RCC 7860 (cell line): ENCODE measurements around the gene C3orf70.

Experiments used
- DNase-seq: peaks from one replicate; pipeline ENCODE4 v3.0.0-alpha.2; 2015; ENCODE audit warnings: low spot score
- FAIRE-seq: peaks from 2 replicates; lab custom pipeline; 2012; peaks lifted over from hg19 to GRCh38; lab: Jason Lieb, UNC

The C3orf70 gene

DNA sequence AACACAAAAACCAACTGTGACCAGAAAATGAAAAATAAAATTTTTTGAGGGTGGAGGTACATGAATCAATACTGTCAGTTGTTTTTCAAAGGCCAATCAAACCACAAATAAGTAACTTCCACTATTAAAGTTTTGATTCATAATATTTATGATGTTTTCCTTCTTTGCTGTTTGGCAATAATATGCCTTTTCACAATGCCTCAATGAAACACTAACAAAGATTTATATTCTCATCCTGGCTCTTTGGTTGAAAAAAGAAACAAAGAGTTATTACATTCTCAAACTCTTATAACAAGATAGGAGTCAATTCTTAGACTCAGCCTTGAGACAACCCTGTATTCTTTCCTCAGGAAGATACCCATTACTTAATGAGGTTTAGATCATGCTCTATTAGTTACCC is 63.1 kb downstream of the C3orf70 start:
- FAIRE-seq (no peak), DNase-seq (no peak)

GRCh38 chr3:185089343-185089742 is 63.5 kb downstream of the C3orf70 start:
- no peak for FAIRE-seq
- no peak for DNase-seq

- DNase-seq (no peak), FAIRE-seq (no peak)
These were observed 65.4 kb downstream of the C3orf70 start for GRCh38 chr3:185087419-185087818.

GRCh38 chr3:185084901-185085300 is 68.0 kb downstream of the C3orf70 start:
- FAIRE-seq (no peak), DNase-seq (no peak)

GRCh38 chr3:185084402-185084801 is 68.5 kb downstream of the C3orf70 start:
- DNase-seq (no peak), FAIRE-seq (no peak)

DNA sequence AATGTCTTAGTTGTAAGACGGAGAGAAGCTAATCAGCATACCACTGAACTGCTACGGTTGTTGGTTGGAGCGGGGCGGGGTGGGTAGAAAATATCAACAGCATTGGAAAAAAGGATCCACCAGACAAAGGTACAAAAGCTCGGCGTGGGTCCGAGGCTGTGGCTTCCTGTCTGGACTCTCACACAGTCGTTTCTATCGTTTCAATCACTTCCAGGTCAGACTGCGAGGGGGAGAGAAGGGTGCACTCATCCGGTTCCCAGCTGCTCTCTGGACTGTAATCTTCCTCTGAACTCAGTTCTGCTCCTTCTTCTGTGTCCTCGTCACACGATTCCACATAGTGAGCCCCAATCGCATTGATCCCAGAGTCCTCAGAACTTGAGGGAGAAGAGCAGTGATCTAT is 70.0 kb downstream of the C3orf70 start:
- DNase-seq (no peak), FAIRE-seq (no peak)

DNA sequence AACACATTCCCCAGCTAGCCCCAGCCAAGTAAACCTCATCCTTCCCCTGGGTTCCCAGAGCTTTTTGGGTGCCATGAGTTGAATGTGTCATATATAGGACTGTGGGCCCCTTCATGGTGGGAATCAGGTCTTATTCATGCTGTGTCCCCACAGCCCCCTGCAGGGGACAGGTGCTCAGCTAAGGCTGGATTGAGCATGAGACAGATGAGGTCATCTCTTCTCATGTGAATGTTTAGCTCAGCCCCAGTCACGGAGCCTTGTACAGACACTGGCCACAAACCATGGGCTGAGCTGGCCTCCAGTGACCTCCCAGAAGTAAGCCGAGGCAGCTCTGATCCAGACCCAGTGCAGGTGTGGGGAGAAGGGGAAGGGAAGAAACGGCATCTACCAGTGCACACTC is 70.7 kb downstream of the C3orf70 start:
- no peak for FAIRE-seq
- DNase-seq, result no peak

- FAIRE-seq (no peak), DNase-seq (no peak)
These were observed 71.3 kb downstream of the C3orf70 start for GRCh38 chr3:185081521-185081920.

DNA sequence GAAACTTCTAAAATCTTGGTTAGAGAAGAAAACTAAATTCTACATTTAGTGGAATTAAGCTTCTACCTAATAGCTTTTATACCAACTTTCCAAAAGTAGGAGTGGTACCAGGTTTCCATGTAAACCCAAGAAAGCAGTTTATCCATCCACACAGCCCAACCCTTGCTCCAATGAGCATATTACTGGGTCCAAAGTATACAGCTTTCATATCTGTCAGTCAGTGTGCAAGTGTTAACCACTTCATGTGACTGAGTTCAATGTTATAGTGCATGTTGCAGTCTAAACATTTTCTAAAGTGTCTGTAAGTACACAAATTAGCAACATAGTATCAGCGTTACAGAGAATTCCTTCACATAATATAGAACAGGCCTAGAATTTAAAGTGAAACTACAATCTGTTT is 73.2 kb downstream of the C3orf70 start:
- DNase-seq, result no peak

DNA sequence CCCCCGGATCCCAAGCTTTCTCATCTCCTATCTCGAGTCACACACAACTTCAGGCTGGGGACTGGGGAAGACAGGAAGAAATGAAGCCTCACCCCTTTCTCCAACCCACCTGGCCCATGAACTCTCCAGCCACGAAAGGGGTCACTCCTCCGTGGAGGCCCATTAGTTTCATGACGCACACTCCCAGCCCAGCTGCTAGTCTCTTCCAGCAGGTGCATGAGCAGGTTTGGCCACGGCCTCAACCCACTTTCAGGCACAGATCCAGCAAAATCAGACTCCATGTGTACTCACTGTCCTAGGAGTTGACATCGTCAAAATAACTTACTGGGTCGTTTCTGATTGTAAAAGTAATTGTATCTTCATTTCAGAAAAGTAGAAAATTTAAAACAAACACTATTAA is 76.6 kb downstream of the C3orf70 start:
- FAIRE-seq (no peak), DNase-seq (no peak)

More for the DNA sequence above, 73.2 kb downstream of the C3orf70 start:
- FAIRE-seq, result no peak

- DNase-seq (no peak), FAIRE-seq (no peak)
These were observed 77.3 kb downstream of the C3orf70 start for GRCh38 chr3:185075547-185075946.

- DNase-seq (no peak), FAIRE-seq (no peak)
These were observed 81.5 kb downstream of the C3orf70 start for GRCh38 chr3:185071287-185071800.

DNA sequence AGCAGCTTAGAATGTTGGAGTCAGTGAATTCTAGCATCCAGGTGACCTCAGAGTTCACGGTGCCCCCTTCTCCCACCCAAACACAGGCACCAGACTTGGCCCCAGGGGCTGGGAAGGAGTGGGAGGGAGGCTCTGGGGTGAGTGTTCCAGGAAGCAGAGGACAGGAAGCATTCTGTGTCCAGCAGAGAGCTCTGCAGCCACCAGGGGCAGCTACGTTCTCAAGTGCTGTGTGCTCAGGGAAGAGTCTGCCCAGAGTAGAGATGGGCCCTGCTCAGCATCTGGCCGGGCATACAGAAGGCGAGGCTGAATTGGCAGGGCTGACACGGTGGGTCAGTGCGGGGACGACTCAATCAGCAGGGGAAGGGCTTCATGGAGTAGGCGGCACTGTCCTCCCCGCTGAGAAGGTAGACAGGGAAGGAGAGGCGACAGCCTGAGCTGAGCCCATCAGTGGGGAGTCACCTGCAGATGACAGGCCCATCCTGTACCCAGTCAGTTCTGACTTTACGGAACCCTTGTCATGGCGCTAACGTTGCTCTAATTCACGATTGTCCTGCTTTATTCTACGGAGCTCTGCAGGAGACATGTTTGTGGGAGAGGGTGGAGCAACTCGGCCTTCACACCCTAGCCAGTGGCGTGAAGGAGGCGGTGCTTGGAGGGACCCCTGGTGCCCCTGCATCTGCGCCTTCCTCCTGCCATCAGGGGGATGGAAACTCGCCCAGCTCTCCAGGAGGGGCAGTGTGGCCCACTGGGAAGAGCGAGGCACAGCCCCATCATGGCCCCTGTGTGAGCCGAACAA is 82.2 kb downstream of the C3orf70 start:
- DNase-seq (no peak), FAIRE-seq (no peak)

DNA sequence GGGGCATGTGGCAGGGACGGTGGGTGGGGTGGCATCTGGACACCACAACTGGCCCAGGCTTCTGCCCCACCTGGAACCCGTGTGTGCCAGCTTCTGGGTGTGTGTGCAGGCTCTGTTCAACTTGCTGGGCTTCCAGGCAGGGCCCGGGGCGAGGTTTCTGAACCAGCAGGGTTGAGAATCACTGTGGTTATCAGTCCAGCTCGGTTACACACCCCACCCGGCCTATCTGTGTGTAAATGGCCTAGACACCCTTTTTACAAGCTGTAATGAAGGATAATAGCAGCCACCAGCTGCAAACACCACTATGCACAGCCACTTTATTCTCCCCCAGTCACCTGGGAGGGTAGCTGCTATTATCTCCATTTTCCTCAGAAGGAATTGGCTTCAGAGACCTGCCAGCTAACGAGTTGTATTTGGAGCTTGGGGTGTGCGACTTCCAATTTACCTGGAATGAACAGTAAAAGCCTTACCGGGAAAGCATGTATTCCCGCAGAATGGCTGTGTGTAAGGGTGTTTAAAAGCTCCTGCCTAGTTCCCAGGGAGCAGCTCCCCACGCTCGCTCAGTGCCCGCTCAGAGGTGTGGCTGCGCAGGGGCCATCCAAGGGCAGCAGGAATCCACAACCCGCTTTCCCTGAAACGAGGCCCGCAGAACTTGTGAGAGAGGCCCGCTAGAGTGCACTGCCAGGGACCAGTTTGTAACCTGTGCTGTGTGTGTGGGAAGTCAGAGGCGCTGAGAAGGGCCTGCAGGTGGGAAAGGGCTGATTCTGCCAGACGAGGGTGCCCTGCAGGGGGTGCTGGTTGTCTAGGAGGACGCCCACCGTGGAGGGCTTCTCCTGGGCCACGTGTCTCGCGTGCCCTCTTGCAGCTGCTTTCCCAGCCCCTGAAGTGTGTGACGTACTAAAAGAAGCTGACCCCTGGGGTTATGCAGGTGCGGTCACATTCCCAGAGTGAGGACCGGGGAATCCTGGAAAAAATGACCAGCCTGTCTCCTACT is 83.5 kb downstream of the C3orf70 start:
- DNase-seq (no peak), FAIRE-seq (no peak)

DNA sequence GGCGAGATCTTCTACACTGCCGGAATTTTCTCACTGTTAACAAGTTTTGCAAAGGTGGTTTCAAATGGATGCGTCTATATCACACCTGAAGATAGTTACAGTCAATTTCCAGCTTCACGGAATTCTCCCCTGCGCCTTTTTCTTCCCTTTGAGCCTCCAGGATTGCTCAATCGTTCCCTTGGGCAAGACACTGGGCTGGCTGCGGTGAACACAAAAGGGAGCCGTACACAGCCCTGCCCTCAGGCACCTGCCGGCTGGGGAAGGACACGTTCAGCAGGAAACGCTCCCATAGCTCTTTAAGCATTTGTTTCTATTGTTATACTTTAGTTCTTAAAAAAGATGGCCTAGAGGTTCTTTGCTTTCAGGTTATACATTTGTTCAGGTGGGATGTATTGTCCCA is 85.7 kb downstream of the C3orf70 start:
- FAIRE-seq, result no peak
- DNase-seq, result no peak

GRCh38 chr3:185066251-185066650 is 86.6 kb downstream of the C3orf70 start:
- no peak for FAIRE-seq

GRCh38 chr3:185065059-185065458 is 87.8 kb downstream of the C3orf70 start:
- DNase-seq (no peak), FAIRE-seq (no peak)

More at GRCh38 chr3:185066251-185066650, 86.6 kb downstream of the C3orf70 start:
- DNase-seq, result no peak

GRCh38 chr3:185063431-185063830 is 89.4 kb downstream of the C3orf70 start:
- DNase-seq, result no peak
- no peak for FAIRE-seq

- no peak for DNase-seq
- no peak for FAIRE-seq
These were observed 90.7 kb downstream of the C3orf70 start for GRCh38 chr3:185062191-185062590.

GRCh38 chr3:185060655-185061054 is 92.2 kb downstream of the C3orf70 start:
- FAIRE-seq, result no peak
- DNase-seq, result no peak

- FAIRE-seq (no peak), DNase-seq (no peak)
These were observed 93.1 kb downstream of the C3orf70 start for GRCh38 chr3:185059766-185060165.
